ENCODE measurements around the gene PPP1R16B.

PPP1R16B gene

DNA sequence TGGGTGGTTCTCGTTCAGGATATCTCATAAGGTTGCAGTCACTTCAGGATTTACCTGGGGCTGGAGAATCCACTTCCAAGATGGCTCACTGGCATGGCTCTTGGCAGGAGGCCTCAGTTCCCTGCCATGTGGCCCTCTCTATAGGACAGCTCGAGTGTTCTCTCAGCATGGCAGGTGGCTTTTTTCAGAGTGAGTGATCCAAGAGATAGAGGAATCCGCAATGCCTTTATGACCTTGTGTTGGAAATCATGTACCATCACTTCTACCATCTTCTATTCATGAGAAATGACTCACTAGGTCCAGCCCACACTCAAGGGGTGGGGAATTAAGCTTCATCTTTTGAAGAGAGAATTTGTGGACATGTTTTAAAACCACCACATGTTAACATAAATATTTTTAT, 37.8 kb downstream of the PPP1R16B start:
- H3K4me3 ChIP-seq (ENCODE audit: low read depth, low read length), result no peak overlapping the region; the same call in 1 of the 2 replicates
- DNase-seq (ENCODE audit: low read depth), result no peak

DNA sequence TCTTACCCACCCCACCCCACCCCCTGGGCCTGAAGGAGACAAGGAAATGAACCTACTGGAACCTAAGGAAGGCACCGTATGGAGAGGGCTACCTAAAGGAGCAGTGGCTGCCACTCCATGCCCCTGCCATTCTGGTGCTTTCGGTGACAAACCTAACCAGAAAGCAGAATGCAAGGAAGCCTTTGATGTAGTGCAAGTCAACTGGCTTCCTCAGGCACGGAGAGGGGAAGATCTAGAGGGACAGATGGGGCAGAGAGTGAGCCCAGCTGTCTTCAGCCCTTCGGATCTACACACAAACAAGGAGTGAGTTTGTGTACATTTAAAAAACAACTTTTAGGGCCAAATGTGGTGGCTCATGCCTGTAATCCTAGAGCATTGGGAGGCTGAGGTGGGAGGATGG, 39.5 kb downstream of the PPP1R16B start:
- TF ChIP-seq, protein P1, sequence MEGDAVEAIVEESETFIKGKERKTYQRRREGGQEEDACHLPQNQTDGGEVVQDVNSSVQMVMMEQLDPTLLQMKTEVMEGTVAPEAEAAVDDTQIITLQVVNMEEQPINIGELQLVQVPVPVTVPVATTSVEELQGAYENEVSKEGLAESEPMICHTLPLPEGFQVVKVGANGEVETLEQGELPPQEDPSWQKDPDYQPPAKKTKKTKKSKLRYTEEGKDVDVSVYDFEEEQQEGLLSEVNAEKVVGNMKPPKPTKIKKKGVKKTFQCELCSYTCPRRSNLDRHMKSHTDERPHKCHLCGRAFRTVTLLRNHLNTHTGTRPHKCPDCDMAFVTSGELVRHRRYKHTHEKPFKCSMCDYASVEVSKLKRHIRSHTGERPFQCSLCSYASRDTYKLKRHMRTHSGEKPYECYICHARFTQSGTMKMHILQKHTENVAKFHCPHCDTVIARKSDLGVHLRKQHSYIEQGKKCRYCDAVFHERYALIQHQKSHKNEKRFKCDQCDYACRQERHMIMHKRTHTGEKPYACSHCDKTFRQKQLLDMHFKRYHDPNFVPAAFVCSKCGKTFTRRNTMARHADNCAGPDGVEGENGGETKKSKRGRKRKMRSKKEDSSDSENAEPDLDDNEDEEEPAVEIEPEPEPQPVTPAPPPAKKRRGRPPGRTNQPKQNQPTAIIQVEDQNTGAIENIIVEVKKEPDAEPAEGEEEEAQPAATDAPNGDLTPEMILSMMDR (IDR thresholded peaks at IDR 0.05; ENCODE audit: low read depth, low read length, missing control alignments), result no peak
- H3K4me3 ChIP-seq (ENCODE audit: low read depth, low read length), result no peak overlapping the region
- no peak for DNase-seq (ENCODE audit: low read depth)

More for the DNA sequence above, 37.8 kb downstream of the PPP1R16B start:
- TF ChIP-seq, protein P1 (IDR thresholded peaks at IDR 0.05; ENCODE audit: low read depth, low read length, missing control alignments), result no peak

DNA sequence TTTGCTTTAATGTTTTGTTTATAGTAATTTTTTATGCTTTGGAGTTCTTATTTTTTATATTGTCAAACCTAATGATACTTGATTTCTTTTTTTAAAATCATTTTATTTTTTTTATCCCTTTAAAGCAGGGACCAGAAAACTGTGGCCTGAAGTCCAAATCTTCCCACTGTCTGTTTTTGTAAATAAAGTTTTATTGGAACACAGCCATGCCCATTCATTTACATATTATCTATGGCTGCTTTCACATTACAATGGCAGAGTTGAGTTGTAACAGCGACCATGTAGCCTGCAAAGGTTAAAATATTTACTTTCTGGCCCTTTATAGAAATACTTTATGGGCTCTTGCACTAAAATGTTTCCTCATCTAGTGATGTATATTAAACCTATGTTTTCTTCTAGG, 42.3 kb downstream of the PPP1R16B start:
- no peak for DNase-seq (ENCODE audit: low read depth)
- no peak overlapping the region for H3K4me3 ChIP-seq (ENCODE audit: low read depth, low read length)
- TF ChIP-seq, protein P1 (IDR thresholded peaks at IDR 0.05; ENCODE audit: low read depth, low read length, missing control alignments), result no peak

DNA sequence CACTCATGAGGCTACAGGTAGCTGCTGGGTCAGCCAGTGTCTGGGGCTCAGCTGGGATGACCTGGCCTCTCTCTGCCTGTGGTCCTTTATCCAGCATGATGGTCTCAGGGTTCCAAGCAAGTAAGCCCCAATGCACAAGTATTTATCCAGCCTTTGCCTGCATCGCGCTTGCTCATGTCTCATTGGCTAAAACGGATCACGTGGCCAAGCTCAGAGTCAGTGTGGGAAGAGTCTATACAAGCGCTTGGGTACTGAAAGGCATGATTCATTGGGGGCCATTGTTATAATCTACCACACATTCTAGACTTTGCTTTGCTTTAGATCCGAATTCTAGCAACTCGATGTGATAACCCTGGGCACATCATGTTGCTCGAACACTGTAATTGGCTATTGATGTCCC, 48.3 kb downstream of the PPP1R16B start:
- DNase-seq (ENCODE audit: low read depth), result no peak
- TF ChIP-seq, protein P1 (IDR thresholded peaks at IDR 0.05; ENCODE audit: low read depth, low read length, missing control alignments), result no peak
- no peak overlapping the region for H3K4me3 ChIP-seq (ENCODE audit: low read depth, low read length)

DNA sequence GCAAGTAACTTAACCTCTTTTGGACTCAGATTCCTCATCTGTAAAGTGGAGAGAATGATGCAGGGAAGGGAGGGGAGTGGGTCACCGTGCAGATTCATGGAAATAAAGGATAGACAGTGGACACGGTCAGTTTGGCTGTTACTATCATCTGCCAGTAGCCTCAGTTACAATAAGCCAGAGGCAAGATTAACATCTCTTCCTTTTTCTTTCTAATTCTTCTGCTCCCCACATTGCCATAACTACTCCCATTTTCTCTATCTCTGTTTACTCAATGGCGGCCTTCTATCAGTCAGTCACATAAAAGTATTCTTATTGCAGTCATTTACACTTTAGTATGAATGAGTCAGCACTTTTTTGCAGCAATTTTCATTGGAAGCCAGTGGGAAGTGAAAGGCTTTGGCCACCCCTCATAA, 49.2 kb downstream of the PPP1R16B start:
- DNase-seq (ENCODE audit: low read depth), result no peak
- H3K4me3 ChIP-seq (ENCODE audit: low read depth, low read length), result no peak overlapping the region
- TF ChIP-seq, protein P1 (IDR thresholded peaks at IDR 0.05; ENCODE audit: low read depth, low read length, missing control alignments), result no peak

DNA sequence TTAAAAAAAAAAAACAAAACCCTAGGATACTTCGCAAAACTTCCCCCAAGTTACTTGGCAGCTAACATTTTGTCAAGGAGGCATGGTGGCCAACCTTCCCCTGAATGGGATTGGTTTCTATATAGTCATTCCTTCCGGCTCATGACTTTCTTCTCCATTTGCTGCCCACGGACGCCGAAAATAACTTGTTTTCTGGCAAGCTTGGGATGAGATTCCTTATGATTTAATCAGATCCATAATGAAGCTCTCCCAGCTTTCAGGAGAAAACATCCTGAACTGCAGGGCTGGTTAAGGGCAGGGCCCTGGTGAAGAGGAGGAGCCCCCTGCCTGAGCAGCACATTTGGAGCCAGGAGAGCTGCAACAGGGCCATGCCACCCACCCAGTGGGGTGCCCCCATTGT, 49.9 kb downstream of the PPP1R16B start:
- TF ChIP-seq, protein P1 (IDR thresholded peaks at IDR 0.05; ENCODE audit: low read depth, low read length, missing control alignments), result no peak
- DNase-seq (ENCODE audit: low read depth), result no peak
- no peak overlapping the region for H3K4me3 ChIP-seq (ENCODE audit: low read depth, low read length)

DNA sequence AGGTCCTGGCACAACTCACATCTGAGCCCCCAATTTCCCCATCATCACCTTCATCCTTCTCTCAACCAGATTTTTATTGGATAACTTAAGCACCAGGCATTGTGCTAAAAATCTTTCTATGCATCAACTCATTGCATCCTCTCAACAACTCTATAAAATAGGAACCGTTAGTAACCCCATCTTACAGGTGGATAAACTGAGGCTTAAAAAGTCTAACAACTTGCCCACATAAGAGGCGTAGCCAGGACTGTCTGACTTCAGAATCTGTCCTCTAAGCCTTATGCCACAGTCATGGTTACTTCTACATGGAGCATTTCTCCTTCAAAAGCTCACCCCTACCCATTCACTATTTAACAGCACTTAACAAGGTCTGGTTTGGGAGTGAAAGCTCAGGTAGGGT, 51.1 kb downstream of the PPP1R16B start:
- TF ChIP-seq, protein P1 (IDR thresholded peaks at IDR 0.05; ENCODE audit: low read depth, low read length, missing control alignments), result no peak
- H3K4me3 ChIP-seq (ENCODE audit: low read depth, low read length), result no peak overlapping the region
- no peak for DNase-seq (ENCODE audit: low read depth)

Data from GM12864 (cell line).